DMS 273 treated with DMSO at 0.1 percent for 48 hours (cell line): ENCODE data around the gene TGOLN2.
"Not testable (repeated sequence)": the region's sequence is repeated elsewhere in the genome, so short reads cannot be mapped to it uniquely, and the experiment has no call there.

Experiments
- DNase-seq: peaks from one replicate; lab custom pipeline; 2025; lab: John Stamatoyannopoulos, UW

The TGOLN2 gene

GRCh38 chr2:85327822-85328617, at the start of gene TGOLN2:
Gene TGOLN2, minus strand, starts transcription at chr2:85327989. Its CDS starts 27 bp downstream, at chr2:85327962.
- peak; percentile 89 for DNase-seq

GRCh38 chr2:85377083-85377482, 49.3 kb upstream of the TGOLN2 start:
- no peak for DNase-seq

- no peak for DNase-seq
Observed at GRCh38 chr2:85376291-85377065, 48.7 kb upstream of the TGOLN2 start.

GRCh38 chr2:85371045-85371444, 43.3 kb upstream of the TGOLN2 start:
- DNase-seq: no peak

GRCh38 chr2:85369500-85369899, 41.7 kb upstream of the TGOLN2 start:
- DNase-seq: no peak

- no peak for DNase-seq
Observed at GRCh38 chr2:85368921-85369320, 41.1 kb upstream of the TGOLN2 start.

- DNase-seq: no peak
Observed at GRCh38 chr2:85367180-85367579, 39.4 kb upstream of the TGOLN2 start.

- DNase-seq: not testable (repeated sequence)
Observed at GRCh38 chr2:85362653-85363387, 35.0 kb upstream of the TGOLN2 start.

GRCh38 chr2:85357736-85358135, 29.9 kb upstream of the TGOLN2 start:
- no peak for DNase-seq

GRCh38 chr2:85356186-85356585, 28.4 kb upstream of the TGOLN2 start:
- no peak for DNase-seq

- no peak for DNase-seq
Observed at GRCh38 chr2:85355521-85355920, 27.7 kb upstream of the TGOLN2 start.

GRCh38 chr2:85355073-85355410, 27.3 kb upstream of the TGOLN2 start:
- no peak for DNase-seq

- peak; percentile 99 for DNase-seq
Observed at GRCh38 chr2:85354286-85355072, 26.7 kb upstream of the TGOLN2 start, which contains the start of the genes ELMOD3 and RETSAT. Gene ELMOD3, plus strand, starts transcription at chr2:85354769. Its CDS starts 2,430 bp downstream, at chr2:85357199. Gene RETSAT, minus strand, starts transcription at chr2:85354528. Its CDS starts 21 bp downstream, at chr2:85354507.

- no peak for DNase-seq
Observed at GRCh38 chr2:85353876-85354285, 26.1 kb upstream of the TGOLN2 start.

GRCh38 chr2:85347599-85347998, 19.8 kb upstream of the TGOLN2 start:
- DNase-seq: no peak

- DNase-seq: no peak
Observed at GRCh38 chr2:85344356-85344954, 16.7 kb upstream of the TGOLN2 start.

- not testable (repeated sequence) for DNase-seq
Observed at GRCh38 chr2:85343207-85343895, 15.6 kb upstream of the TGOLN2 start.

GRCh38 chr2:85342156-85342555, 14.4 kb upstream of the TGOLN2 start:
- DNase-seq: no peak

GRCh38 chr2:85341269-85342029, 13.7 kb upstream of the TGOLN2 start:
- no peak for DNase-seq
